ENCODE data around the gene RBFOX1.

DNA sequence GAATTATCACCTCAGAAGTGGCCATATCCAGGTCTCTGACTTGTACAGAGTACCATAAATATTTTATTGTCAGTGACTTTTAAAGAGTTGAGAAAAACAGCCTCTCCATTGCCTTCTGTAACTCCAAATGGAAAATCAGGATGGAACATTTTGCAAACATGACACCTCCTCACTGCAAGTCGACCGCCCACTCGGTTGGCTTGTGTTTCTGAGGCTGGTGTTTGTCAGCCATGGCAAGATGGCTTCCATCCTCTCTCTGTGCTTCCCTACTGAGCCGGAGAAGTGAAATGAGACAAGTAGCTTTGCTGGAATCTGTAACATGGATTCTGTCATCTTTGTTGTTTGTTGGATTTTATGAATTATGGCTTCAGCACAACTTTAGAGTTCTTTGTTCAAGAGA lies 172.8 kb downstream of the RBFOX1 start:
- TF ChIP-seq POLR2A (IDR thresholded peaks at IDR 0.05) (no peak), EP300 (IDR thresholded peaks at IDR 0.05) (no peak)
- TF ChIP-seq, protein P1, sequence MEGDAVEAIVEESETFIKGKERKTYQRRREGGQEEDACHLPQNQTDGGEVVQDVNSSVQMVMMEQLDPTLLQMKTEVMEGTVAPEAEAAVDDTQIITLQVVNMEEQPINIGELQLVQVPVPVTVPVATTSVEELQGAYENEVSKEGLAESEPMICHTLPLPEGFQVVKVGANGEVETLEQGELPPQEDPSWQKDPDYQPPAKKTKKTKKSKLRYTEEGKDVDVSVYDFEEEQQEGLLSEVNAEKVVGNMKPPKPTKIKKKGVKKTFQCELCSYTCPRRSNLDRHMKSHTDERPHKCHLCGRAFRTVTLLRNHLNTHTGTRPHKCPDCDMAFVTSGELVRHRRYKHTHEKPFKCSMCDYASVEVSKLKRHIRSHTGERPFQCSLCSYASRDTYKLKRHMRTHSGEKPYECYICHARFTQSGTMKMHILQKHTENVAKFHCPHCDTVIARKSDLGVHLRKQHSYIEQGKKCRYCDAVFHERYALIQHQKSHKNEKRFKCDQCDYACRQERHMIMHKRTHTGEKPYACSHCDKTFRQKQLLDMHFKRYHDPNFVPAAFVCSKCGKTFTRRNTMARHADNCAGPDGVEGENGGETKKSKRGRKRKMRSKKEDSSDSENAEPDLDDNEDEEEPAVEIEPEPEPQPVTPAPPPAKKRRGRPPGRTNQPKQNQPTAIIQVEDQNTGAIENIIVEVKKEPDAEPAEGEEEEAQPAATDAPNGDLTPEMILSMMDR (IDR thresholded peaks at IDR 0.05) = no peak

All from ovary (tissue), 3 donors.